ENCODE measurements around the gene OCRL.

GRCh38 chrX:129549124-129549523, 9.1 kb downstream of the OCRL start:
- no peak for TF ChIP-seq CTCF (conservative IDR thresholded peaks at IDR 0.05; ENCODE audit: low read depth, low read length)
- TF ChIP-seq EZH2 (IDR thresholded peaks at IDR 0.05; ENCODE audit: low read length, unreplicated experiment): no peak
- no peak for TF ChIP-seq EZH2phosphoT487 (IDR thresholded peaks at IDR 0.05; ENCODE audit: borderline replicate concordance, low read length)
